Keratinocyte (primary cell): ENCODE measurements around the gene NFATC2.

Experiments used
- EZH2 ChIP-seq: IDR thresholded peaks from one replicate; pipeline ENCODE4 v1.6.1; 2012; ENCODE audit warnings: inconsistent platforms, mild to moderate bottlenecking, low read length, moderate library complexity
- TF ChIP-seq, protein P1 (sequence below), 3 experiments: IDR thresholded peaks in 1 of 3; conservative IDR thresholded peaks in 1 of 3; optimal IDR thresholded peaks in 1 of 3; 2 replicates in 2 of 3; 3 replicates in 1 of 3; pipeline versions ENCODE3 to v1.5.1; 2011; ENCODE audit warnings: low read length in 3 of 3, mild to moderate bottlenecking in 3 of 3, moderate library complexity in 2 of 3, control low read depth in 1 of 3, inconsistent platforms in 1 of 3; ENCODE audit not compliant: insufficient read depth in 2 of 3; ENCODE audit errors: extremely low read depth in 1 of 3

DNA sequence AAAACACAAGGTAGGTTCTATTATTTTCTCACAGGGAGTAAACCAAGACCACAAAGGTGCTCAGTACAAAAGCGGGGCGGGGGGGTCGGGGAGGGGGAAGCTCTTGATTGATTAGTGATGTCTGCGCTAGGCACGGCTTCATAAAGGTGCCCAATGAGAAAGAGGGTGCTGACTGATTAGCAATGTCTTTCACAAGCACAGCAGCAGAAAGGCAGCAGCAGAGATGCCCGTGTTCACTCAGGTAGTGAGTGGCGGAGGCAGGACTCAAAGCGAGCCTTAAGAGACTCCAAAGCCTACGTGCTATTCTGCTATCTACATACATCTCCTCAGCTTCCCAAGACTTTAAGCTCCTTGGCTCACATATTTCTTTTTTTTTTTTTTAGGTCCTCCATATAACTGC lies 20.3 kb downstream of the NFATC2 start:
- TF ChIP-seq, protein P1, sequence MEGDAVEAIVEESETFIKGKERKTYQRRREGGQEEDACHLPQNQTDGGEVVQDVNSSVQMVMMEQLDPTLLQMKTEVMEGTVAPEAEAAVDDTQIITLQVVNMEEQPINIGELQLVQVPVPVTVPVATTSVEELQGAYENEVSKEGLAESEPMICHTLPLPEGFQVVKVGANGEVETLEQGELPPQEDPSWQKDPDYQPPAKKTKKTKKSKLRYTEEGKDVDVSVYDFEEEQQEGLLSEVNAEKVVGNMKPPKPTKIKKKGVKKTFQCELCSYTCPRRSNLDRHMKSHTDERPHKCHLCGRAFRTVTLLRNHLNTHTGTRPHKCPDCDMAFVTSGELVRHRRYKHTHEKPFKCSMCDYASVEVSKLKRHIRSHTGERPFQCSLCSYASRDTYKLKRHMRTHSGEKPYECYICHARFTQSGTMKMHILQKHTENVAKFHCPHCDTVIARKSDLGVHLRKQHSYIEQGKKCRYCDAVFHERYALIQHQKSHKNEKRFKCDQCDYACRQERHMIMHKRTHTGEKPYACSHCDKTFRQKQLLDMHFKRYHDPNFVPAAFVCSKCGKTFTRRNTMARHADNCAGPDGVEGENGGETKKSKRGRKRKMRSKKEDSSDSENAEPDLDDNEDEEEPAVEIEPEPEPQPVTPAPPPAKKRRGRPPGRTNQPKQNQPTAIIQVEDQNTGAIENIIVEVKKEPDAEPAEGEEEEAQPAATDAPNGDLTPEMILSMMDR (optimal IDR thresholded peaks at IDR 0.05 in 1 of 3, IDR thresholded peaks at IDR 0.05 in 1 of 3, conservative IDR thresholded peaks at IDR 0.05 in 1 of 3; ENCODE audit: extremely low read depth in 1 of 3, insufficient read depth in 2 of 3, low read length in 3 of 3): no peak
- no peak for TF ChIP-seq EZH2
